Calu3 (cell line): ENCODE measurements around the gene GRK1. TPM values are rescaled to one million over a fixed set of nuclear protein-coding genes. Genes with fewer than 3 reads are reported as not detected.
"Not testable (repeated sequence)": the region's sequence is repeated elsewhere in the genome, so short reads cannot be mapped to it uniquely, and the experiment has no call there.

ENCODE experiments used
- BruUV-seq: library from RNA; stranded (reverse); fragments of 400-500 nt; replicated peaks from 2 replicates; lab custom pipeline; 2021; lab: Mats Ljungman, UMichigan
- CTCF ChIA-PET: fragments of 300-600 bp; sonication (Branson Sonifier 250); formaldehyde crosslinking; loops from one replicate; lab custom pipeline; 2022; ENCODE audit warnings: antibody characterized with exemption; lab: Charles Lee
- DNase-seq: peaks from one replicate; pipeline ENCODE4 v3.0.0; 2022
- H3K27ac Mint-ChIP-seq: one replicate; pipeline ENCODE4 v1.8.0; 2022; ENCODE audit warnings: mixed read lengths; ENCODE audit not compliant: unreplicated experiment
- H3K27me3 Mint-ChIP-seq: one replicate; pipeline ENCODE4 v1.8.0; 2022; ENCODE audit warnings: mixed read lengths; ENCODE audit not compliant: unreplicated experiment
- H3K36me3 Mint-ChIP-seq: one replicate; pipeline ENCODE4 v1.8.0; 2022; ENCODE audit warnings: mild to moderate bottlenecking, moderate library complexity, mixed read lengths; ENCODE audit not compliant: insufficient read depth, unreplicated experiment
- H3K4me1 Mint-ChIP-seq: one replicate; pipeline ENCODE4 v1.8.0; 2022; ENCODE audit warnings: mild to moderate bottlenecking, low read depth, mixed read lengths; ENCODE audit not compliant: unreplicated experiment
- H3K4me3 Mint-ChIP-seq: one replicate; pipeline ENCODE4 v1.8.0; 2022; ENCODE audit warnings: mild to moderate bottlenecking, low read depth, moderate library complexity, mixed read lengths; ENCODE audit not compliant: unreplicated experiment
- H3K9me3 Mint-ChIP-seq: one replicate; pipeline ENCODE4 v1.8.0; 2022; ENCODE audit warnings: low read depth, mixed read lengths; ENCODE audit not compliant: unreplicated experiment
- CTCF ChIP-seq: fragments of 200-600 bp; IDR thresholded peaks from one replicate; pipeline ENCODE4 v1.8.0; 2022; ENCODE audit warnings: antibody characterized with exemption; ENCODE audit not compliant: unreplicated experiment
- intact Hi-C: fragments of 100-400 bp; cut with micrococcal nuclease; formaldehyde crosslinking; loops from one replicate; pipeline ENCODE4 v1.10.0; 2022; ENCODE audit not compliant: unreplicated experiment
- total RNA-seq: library from RNA; stranded (reverse); gene quantifications from 2 replicates; pipeline ENCODE4 v1.2.3, GENCODE V29; 2022

The GRK1 gene
- total RNA-seq, 1 experiment from 2014 or later = not detected

DNA sequence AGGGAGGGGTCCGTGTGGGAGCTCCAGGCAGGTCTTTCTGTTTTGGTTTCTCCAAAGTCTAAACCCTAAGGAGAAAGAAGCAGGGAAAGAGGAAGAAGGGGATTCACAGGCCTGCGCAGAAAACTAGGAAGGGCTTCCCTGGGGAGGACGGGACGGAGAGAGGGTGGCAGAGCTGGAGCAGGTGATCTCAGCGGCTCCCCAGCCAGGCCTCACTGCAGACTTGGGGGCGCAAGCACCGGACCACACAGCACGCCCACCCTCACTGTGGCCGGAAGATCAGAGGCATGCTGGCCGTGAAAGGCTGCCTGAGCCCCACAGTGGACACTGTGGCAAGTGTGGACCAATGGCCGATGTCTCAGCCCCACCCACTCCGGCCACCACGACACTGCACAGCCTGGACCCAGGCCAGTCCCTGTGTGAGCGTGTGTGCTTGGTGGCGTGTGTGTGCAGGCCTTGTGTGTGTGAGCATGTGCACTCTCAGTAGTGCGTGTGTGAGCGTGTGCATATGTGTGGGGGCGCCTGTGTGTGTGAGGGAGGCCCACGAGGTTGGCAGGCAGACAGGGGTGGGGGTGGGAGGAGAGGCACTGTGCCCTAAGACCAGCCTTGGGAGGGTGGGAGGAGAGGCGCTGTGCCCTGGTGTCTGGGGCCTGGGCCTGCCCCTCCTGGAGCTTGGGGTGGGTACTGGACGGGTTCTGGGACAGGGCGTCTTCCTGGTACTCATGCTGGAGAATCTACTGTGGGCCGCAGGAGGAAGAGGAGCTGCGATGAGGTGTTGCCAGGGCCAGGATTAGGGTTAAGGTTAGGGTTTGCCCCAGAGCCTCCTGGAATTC lies 76.6 kb downstream of the GRK1 start:
- BruUV-seq = no TSS peak
- Mint-ChIP-seq H3K4me1 (no peaks in the 10 kb centered on the region), H3K36me3 (no peaks in the 10 kb centered on the region), H3K27me3 (no peaks in the 10 kb centered on the region), H3K4me3 (no peak overlapping the region), H3K27ac (no peak overlapping the region), H3K9me3 (no peaks in the 10 kb centered on the region)
- DNase-seq = no peak
- no peak for TF ChIP-seq CTCF
- intact Hi-C loops = no loop called here
- CTCF ChIA-PET = no interaction called here

DNA sequence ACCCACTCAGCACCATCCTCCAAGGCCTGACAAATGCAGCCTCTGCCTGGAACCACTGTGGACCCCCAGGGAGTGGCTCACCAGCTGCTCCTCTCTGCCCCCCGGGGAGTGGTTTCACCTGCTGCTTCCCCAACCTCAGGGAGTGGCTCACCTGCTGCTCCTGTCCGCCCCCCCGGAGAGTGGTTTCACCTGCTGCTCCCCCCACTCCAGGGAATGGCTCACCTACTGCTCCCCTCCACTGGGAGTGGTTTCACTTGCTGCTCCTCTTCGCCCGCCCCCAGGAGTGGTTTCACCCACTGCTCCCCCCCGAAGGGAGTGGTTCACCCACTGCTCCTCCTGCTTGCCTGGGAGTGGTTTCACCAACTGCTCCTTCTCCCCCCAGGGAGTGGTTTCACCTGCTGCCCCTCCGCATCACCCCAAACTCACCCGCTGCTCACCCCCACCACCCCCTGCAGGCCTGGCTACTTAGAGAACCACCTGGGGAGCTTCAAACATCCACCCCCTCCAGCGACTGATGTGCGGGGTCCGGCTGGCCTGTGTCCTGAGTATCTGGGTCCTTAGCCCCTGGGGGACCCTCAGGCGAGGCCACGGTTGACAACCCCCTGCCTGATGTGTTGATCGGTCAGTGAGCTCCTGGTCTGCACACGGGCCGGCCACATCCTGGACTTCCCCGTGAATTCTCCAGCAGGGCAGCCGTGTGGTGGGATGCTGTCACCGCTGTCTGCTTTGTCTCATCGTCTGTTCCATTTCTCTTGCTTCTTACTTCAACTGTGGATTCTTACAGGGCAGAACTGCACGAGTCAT lies 77.4 kb downstream of the GRK1 start:
- no peaks in the 10 kb centered on the region for H3K4me1 Mint-ChIP-seq
- intact Hi-C loops = no loop called here
- H3K36me3 Mint-ChIP-seq = no peaks in the 10 kb centered on the region
- CTCF ChIA-PET = no interaction called here
- H3K9me3 Mint-ChIP-seq = no peaks in the 10 kb centered on the region
- TF ChIP-seq CTCF = no peak
- DNase-seq = no peak
- BruUV-seq = no TSS peak
- H3K27me3 Mint-ChIP-seq = no peaks in the 10 kb centered on the region
- H3K27ac Mint-ChIP-seq = no peak overlapping the region
- no peak overlapping the region for H3K4me3 Mint-ChIP-seq

DNA sequence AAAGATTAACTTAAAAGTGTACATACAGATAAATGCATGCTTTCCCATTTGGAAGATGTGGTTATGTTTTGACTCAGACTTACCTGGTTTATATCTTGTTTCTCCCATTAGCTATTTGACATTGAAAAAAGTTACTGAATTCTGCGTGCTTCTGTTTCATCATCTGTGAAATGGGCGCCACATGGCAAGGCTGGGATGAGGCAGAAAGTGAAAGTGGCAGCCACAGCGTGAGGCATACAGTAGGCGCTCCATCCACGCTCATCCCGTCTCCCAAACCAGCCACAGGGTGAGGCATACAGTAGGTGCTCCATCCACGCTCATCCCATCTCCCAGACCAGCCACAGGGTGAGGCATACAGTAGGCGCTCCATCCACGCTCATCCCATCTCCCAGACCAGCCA lies 78.0 kb downstream of the GRK1 start:
- H3K27ac Mint-ChIP-seq = no peak overlapping the region
- H3K9me3 Mint-ChIP-seq = no peaks in the 10 kb centered on the region
- DNase-seq = no peak
- no peaks in the 10 kb centered on the region for H3K4me1 Mint-ChIP-seq
- CTCF ChIA-PET = no interaction called here
- H3K36me3 Mint-ChIP-seq = no peaks in the 10 kb centered on the region
- intact Hi-C loops = no loop called here
- no peak for TF ChIP-seq CTCF
- BruUV-seq = no TSS peak
- no peaks in the 10 kb centered on the region for H3K27me3 Mint-ChIP-seq
- H3K4me3 Mint-ChIP-seq = no peak overlapping the region

GRCh38 chr13:113745500-113746142 lies 78.6 kb downstream of the GRK1 start:
- H3K27me3 Mint-ChIP-seq, H3K4me1 Mint-ChIP-seq, H3K36me3 Mint-ChIP-seq, intact Hi-C loops, CTCF ChIA-PET, DNase-seq, BruUV-seq, H3K4me3 Mint-ChIP-seq, H3K27ac Mint-ChIP-seq, H3K9me3 Mint-ChIP-seq: not testable (repeated sequence)
